PC-3 (cell line): ENCODE measurements around the gene SLC25A41.

Source experiments
- CTCF ChIP-seq: fragments of 300-600 bp; sonication (generic); conservative IDR thresholded peaks from 2 replicates; pipeline ENCODE4 v1.5.1; 2017; ENCODE audit warnings: antibody characterized with exemption, low read depth, mild to moderate bottlenecking, low read length
- EZH2phosphoT487 ChIP-seq: fragments of 300-600 bp; sonication (generic); IDR thresholded peaks from 2 replicates; pipeline ENCODE4 v1.6.1; 2018; ENCODE audit warnings: mild to moderate bottlenecking, antibody characterized with exemption, low read length, borderline replicate concordance

GRCh38 chr19:6465663-6466062, 32.1 kb upstream of the SLC25A41 start:
- TF ChIP-seq CTCF: no peak
- TF ChIP-seq EZH2phosphoT487: no peak
